Cardiac fibroblast (primary cell): Measurements from ENCODE around the gene GINS2.

ENCODE experiments used
- DNase-seq, 2 donors: peaks; one replicate each; pipeline versions ENCODE4 v3.0.0 to v3.0.0-alpha.2; 2010; ENCODE audit warnings: low read depth in 2 of 2
- H3K4me3 ChIP-seq, 2 donors: replicated peaks in 1 of 2; 1 replicate in 1 of 2; 2 replicates in 1 of 2; pipeline ENCODE4 v1.5.1; 2011; ENCODE audit warnings: low read depth in 2 of 2, low read length in 2 of 2, mild to moderate bottlenecking in 2 of 2, moderate library complexity in 1 of 2
- CTCF ChIP-seq: IDR thresholded peaks from one replicate; pipeline ENCODE4 v1.5.1; 2011; ENCODE audit warnings: low read depth, mild to moderate bottlenecking, low read length, inconsistent platforms

GINS2 gene

DNA sequence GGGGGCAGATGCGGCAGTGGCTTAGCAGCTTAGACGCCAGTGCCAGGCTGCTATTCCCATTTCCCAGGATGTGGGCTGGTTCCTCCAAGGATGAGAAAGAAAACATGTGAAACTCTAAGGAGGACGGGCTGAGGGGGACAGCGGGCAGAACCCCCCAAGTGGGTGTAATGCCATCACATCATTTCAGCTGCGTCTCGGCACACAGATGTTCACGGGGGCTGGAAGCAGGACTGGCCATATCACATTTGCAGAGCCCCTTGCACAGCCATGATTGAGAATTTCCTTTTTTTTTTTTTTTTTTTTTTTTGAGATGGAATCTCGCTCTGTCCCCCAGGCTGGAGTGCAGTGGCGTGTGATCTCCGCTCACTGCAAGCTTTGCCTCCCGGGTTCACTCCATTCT is 15.3 kb upstream of the GINS2 start:
- H3K4me3 ChIP-seq: no peak overlapping the region
- DNase-seq: no peak
- no peak for TF ChIP-seq CTCF

GRCh38 chr16:85699628-85700027 is 10.9 kb upstream of the GINS2 start:
- TF ChIP-seq CTCF: no peak
- peak; percentile 35 to 72 for DNase-seq
- H3K4me3 ChIP-seq: no peak overlapping the region

GRCh38 chr16:85698935-85699558 is 10.3 kb upstream of the GINS2 start:
- H3K4me3 ChIP-seq: no peak overlapping the region
- DNase-seq: no peak
- TF ChIP-seq CTCF: no peak

DNA sequence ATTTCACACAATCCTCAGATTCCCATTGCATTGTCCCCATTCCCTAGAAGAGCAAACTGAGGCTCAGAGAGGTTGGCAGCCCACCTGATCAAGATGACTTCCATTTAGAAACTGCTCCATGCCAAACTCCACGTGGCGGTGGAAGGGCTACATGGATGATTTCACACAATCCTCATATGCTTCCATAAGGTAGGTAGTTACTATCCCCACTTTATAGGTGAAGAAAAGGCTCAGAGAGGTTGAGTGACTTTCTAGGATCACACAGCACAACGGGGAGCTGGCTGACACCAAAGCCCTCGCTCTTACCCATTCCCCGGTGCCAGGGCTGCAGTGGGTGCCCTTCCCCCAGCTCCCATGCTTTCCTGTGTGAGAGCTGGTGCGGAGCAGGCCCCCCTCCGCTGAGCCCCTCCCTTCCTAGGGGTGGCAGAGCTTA is 9.7 kb upstream of the GINS2 start:
- DNase-seq: no peak
- TF ChIP-seq CTCF: no peak
- no peak overlapping the region for H3K4me3 ChIP-seq

GRCh38 chr16:85697431-85697830 is 8.7 kb upstream of the GINS2 start:
- H3K4me3 ChIP-seq: no peak overlapping the region
- TF ChIP-seq CTCF: no peak
- DNase-seq: no peak

- no peak overlapping the region for H3K4me3 ChIP-seq
- DNase-seq: no peak
- no peak for TF ChIP-seq CTCF
Measured at GRCh38 chr16:85696781-85697180, 8.0 kb upstream of the GINS2 start.
